Activated T-helper 1 cell treated with Interleukin-2 at 50 U/mL for 16 hours (primary cell): ENCODE measurements around the gene AKNA.

Experiments used
- DNase-seq: peaks from one replicate; pipeline ENCODE4 v3.0.0-alpha.2; 2020; ENCODE audit warnings: low read depth

AKNA gene

GRCh38 chr9:114416906-114417305 is 29.1 kb upstream of the AKNA start:
- no peak for DNase-seq

GRCh38 chr9:114416290-114416689 is 28.5 kb upstream of the AKNA start:
- no peak for DNase-seq

- DNase-seq, result no peak
Measured at GRCh38 chr9:114414346-114414745, 26.6 kb upstream of the AKNA start.

- no peak for DNase-seq
Measured at GRCh38 chr9:114413861-114414301, 26.1 kb upstream of the AKNA start.

GRCh38 chr9:114412048-114412683 is 24.4 kb upstream of the AKNA start:
- no peak for DNase-seq

GRCh38 chr9:114411452-114411851 is 23.7 kb upstream of the AKNA start:
- DNase-seq, result no peak

GRCh38 chr9:114410910-114411309 is 23.1 kb upstream of the AKNA start:
- DNase-seq, result no peak

- no peak for DNase-seq
Measured at GRCh38 chr9:114409842-114410241, 22.1 kb upstream of the AKNA start.

GRCh38 chr9:114409103-114409780 is 21.5 kb upstream of the AKNA start:
- DNase-seq, result no peak

- no peak for DNase-seq
Measured at GRCh38 chr9:114408645-114409044, 20.9 kb upstream of the AKNA start.

GRCh38 chr9:114407889-114408288 is 20.1 kb upstream of the AKNA start:
- no peak for DNase-seq

- no peak for DNase-seq
Measured at GRCh38 chr9:114406441-114406840, 18.7 kb upstream of the AKNA start.

GRCh38 chr9:114405294-114406034 is 17.7 kb upstream of the AKNA start:
- DNase-seq, result peak; percentile 63

GRCh38 chr9:114404531-114404930 is 16.7 kb upstream of the AKNA start:
- no peak for DNase-seq

- DNase-seq, result no peak
Measured at GRCh38 chr9:114403153-114403756, 15.5 kb upstream of the AKNA start.

- DNase-seq, result no peak
Measured at GRCh38 chr9:114401344-114401743, 13.6 kb upstream of the AKNA start.

- no peak for DNase-seq
Measured at GRCh38 chr9:114400772-114401171, 13.0 kb upstream of the AKNA start.

- DNase-seq, result no peak
Measured at GRCh38 chr9:114400219-114400618, 12.4 kb upstream of the AKNA start.

GRCh38 chr9:114399381-114399780 is 11.6 kb upstream of the AKNA start:
- no peak for DNase-seq

- DNase-seq, result peak; percentile 91
Measured at GRCh38 chr9:114397848-114398605, 10.2 kb upstream of the AKNA start.

GRCh38 chr9:114397219-114397847 is 9.6 kb upstream of the AKNA start:
- DNase-seq, result no peak
